Loucy (cell line): ENCODE data around the gene FOS.

Experiments
- H2AFZ ChIP-seq: fragments of 200-600 bp; sonication (generic); 2 replicates; pipeline ENCODE4 v1.6.0; 2016; ENCODE audit warnings: antibody characterized with exemption, mild to moderate bottlenecking, low read length, moderate library complexity
- H3F3A ChIP-seq: fragments of 200-600 bp; 2 replicates; pipeline ENCODE4 v1.6.0; 2016; ENCODE audit warnings: antibody characterized with exemption, low read depth, mild to moderate bottlenecking
- H3K27me3 ChIP-seq: fragments of 200-600 bp; sonication (generic); 2 replicates; pipeline ENCODE4 v1.6.1; 2014; ENCODE audit warnings: low read length, mild to moderate bottlenecking; ENCODE audit not compliant: insufficient read depth, poor library complexity, severe bottlenecking
- H3K36me3 ChIP-seq: fragments of 200-600 bp; sonication (generic); 2 replicates; pipeline ENCODE4 v1.6.1; 2016; ENCODE audit warnings: low read length; ENCODE audit not compliant: insufficient read depth
- H3K4me1 ChIP-seq: fragments of 200-600 bp; sonication (generic); 2 replicates; pipeline ENCODE4 v1.5.1; 2014; ENCODE audit warnings: low read length, mild to moderate bottlenecking; ENCODE audit not compliant: insufficient read depth, poor library complexity, severe bottlenecking
- H3K4me2 ChIP-seq: fragments of 200-600 bp; sonication (generic); 2 replicates; pipeline ENCODE4 v1.6.0; 2014; ENCODE audit warnings: antibody characterized with exemption, low read length, low read depth, mild to moderate bottlenecking; ENCODE audit not compliant: poor library complexity, severe bottlenecking
- H3K4me3 ChIP-seq: fragments of 200-600 bp; sonication (generic); 2 replicates; pipeline ENCODE4 v1.5.1; 2014; ENCODE audit warnings: low read length, mild to moderate bottlenecking, mixed read lengths; ENCODE audit not compliant: poor library complexity, severe bottlenecking
- H3K79me2 ChIP-seq: fragments of 200-600 bp; sonication (generic); 2 replicates; pipeline ENCODE4 v1.6.1; 2014; ENCODE audit warnings: low read length; ENCODE audit not compliant: insufficient read depth
- H3K9ac ChIP-seq: fragments of 200-600 bp; sonication (generic); 2 replicates; pipeline ENCODE4 v1.6.0; 2014; ENCODE audit warnings: mild to moderate bottlenecking, low read depth, low read length, moderate library complexity; ENCODE audit not compliant: poor library complexity, severe bottlenecking
- H3K9me2 ChIP-seq: fragments of 200-600 bp; sonication (generic); replicated peaks from 2 replicates; pipeline ENCODE4 v1.6.1; 2016; ENCODE audit warnings: low read depth, low read length, mixed read lengths
- H3K9me3 ChIP-seq: fragments of 200-600 bp; sonication (generic); 2 replicates; pipeline ENCODE4 v1.6.1; 2014; ENCODE audit warnings: mild to moderate bottlenecking, antibody characterized with exemption, low read length, low read depth; ENCODE audit not compliant: insufficient read depth
- H4K20me1 ChIP-seq: fragments of 200-600 bp; sonication (generic); 2 replicates; pipeline ENCODE4 v1.6.0; 2014; ENCODE audit warnings: antibody characterized with exemption, low read length, mild to moderate bottlenecking; ENCODE audit not compliant: insufficient read depth, poor library complexity, severe bottlenecking
- EZH2phosphoT487 ChIP-seq: fragments of 200-600 bp; IDR thresholded peaks from 2 replicates; pipeline ENCODE4 v1.6.1; 2018; ENCODE audit warnings: antibody characterized with exemption, mild to moderate bottlenecking, moderate library complexity, borderline replicate concordance
- TF ChIP-seq, protein P1 (sequence below): fragments of 200-600 bp; sonication (generic); conservative IDR thresholded peaks from 2 replicates; pipeline ENCODE4 v1.5.1; 2014; ENCODE audit warnings: mild to moderate bottlenecking, antibody characterized with exemption, low read length

The FOS gene

GRCh38 chr14:75315144-75315543, 36.5 kb downstream of the FOS start:
- Histone ChIP-seq H3K27me3 (no peaks in the 10 kb centered on the region), H3F3A (no peaks in the 10 kb centered on the region), H2AFZ (no peak overlapping the region), H3K36me3 (no peaks in the 10 kb centered on the region), H4K20me1 (no peaks in the 10 kb centered on the region), H3K4me2 (no peak overlapping the region), H3K4me1 (peaks cover 19% of the 10 kb centered on the region), H3K9me2 (no peaks in the 10 kb centered on the region), H3K9me3 (no peaks in the 10 kb centered on the region), H3K9ac (no peak overlapping the region), H3K79me2 (no peaks in the 10 kb centered on the region), H3K4me3 (no peak overlapping the region)
- TF ChIP-seq, protein P1, sequence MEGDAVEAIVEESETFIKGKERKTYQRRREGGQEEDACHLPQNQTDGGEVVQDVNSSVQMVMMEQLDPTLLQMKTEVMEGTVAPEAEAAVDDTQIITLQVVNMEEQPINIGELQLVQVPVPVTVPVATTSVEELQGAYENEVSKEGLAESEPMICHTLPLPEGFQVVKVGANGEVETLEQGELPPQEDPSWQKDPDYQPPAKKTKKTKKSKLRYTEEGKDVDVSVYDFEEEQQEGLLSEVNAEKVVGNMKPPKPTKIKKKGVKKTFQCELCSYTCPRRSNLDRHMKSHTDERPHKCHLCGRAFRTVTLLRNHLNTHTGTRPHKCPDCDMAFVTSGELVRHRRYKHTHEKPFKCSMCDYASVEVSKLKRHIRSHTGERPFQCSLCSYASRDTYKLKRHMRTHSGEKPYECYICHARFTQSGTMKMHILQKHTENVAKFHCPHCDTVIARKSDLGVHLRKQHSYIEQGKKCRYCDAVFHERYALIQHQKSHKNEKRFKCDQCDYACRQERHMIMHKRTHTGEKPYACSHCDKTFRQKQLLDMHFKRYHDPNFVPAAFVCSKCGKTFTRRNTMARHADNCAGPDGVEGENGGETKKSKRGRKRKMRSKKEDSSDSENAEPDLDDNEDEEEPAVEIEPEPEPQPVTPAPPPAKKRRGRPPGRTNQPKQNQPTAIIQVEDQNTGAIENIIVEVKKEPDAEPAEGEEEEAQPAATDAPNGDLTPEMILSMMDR = no peak
- TF ChIP-seq EZH2phosphoT487 = no peak

- Histone ChIP-seq H2AFZ (no peak overlapping the region), H3K9me3 (no peaks in the 10 kb centered on the region), H3F3A (no peaks in the 10 kb centered on the region), H3K4me3 (no peak overlapping the region), H3K9ac (no peak overlapping the region), H4K20me1 (no peaks in the 10 kb centered on the region), H3K4me1 (peaks cover 14% of the 10 kb centered on the region), H3K4me2 (no peak overlapping the region), H3K27me3 (no peaks in the 10 kb centered on the region), H3K9me2 (no peaks in the 10 kb centered on the region), H3K36me3 (no peaks in the 10 kb centered on the region), H3K79me2 (no peaks in the 10 kb centered on the region)
- TF ChIP-seq EZH2phosphoT487 = no peak
- TF ChIP-seq, protein P1 = no peak
Measured at GRCh38 chr14:75317148-75317547, 38.5 kb downstream of the FOS start.

GRCh38 chr14:75318353-75318752, 39.7 kb downstream of the FOS start:
- Histone ChIP-seq H4K20me1 (no peaks in the 10 kb centered on the region), H3K4me1 (peaks cover 11% of the 10 kb centered on the region), H3K9ac (no peak overlapping the region), H3K36me3 (no peaks in the 10 kb centered on the region), H3K79me2 (no peaks in the 10 kb centered on the region), H3K4me3 (no peak overlapping the region), H3K4me2 (no peak overlapping the region), H3K27me3 (no peaks in the 10 kb centered on the region), H3F3A (no peaks in the 10 kb centered on the region), H2AFZ (no peak overlapping the region), H3K9me3 (no peaks in the 10 kb centered on the region), H3K9me2 (no peaks in the 10 kb centered on the region)
- TF ChIP-seq, protein P1 = no peak
